DOHH2 (cell line): ENCODE measurements around the gene NINJ1.

Source experiments
- CTCF ChIP-seq: fragments of 200-600 bp; sonication (generic); IDR thresholded peaks from one replicate; pipeline ENCODE4 v1.5.1; 2014; ENCODE audit warnings: antibody characterized with exemption, mild to moderate bottlenecking, low read depth, low read length; ENCODE audit not compliant: poor library complexity, severe bottlenecking
- EZH2phosphoT487 ChIP-seq: fragments of 200-600 bp; sonication (generic); IDR thresholded peaks from 2 replicates; pipeline ENCODE4 v1.6.1; 2017; ENCODE audit warnings: borderline replicate concordance, mild to moderate bottlenecking, antibody characterized with exemption, low read length, moderate library complexity, mixed read lengths

- TF ChIP-seq CTCF (no peak), EZH2phosphoT487 (no peak)
Measured at GRCh38 chr9:93076101-93076791, 57.8 kb downstream of the NINJ1 start.
